Thoracic aorta (tissue), 2 donors: ENCODE results near the gene RPS6KB2. TPM values are rescaled to one million over a fixed set of nuclear protein-coding genes. Genes with fewer than 3 reads are reported as not detected.
"Not testable (repeated sequence)": the region's sequence is repeated elsewhere in the genome, so short reads cannot be mapped to it uniquely, and the experiment has no call there.

Experiments used
- ATAC-seq: fragments of 150-250 bp; one replicate; pipeline ENCODE4 v1.8.0; 2017; ENCODE audit warnings: low read depth; ENCODE audit not compliant: insufficient number of reproducible peaks, low FRiP score
- DNase-seq: peaks from one replicate; pipeline ENCODE4 v3.0.0-alpha.2; 2020; ENCODE audit warnings: low spot score
- H3K27ac ChIP-seq, 2 donors: fragments of 200-600 bp; sonication (generic); 1 replicate in 1 of 2; 2 replicates in 1 of 2; pipeline ENCODE4 v1.5.1; 2016; ENCODE audit warnings: mild to moderate bottlenecking in 2 of 2, moderate library complexity in 2 of 2
- H3K27me3 ChIP-seq: fragments of 200-600 bp; sonication (generic); replicated peaks from 2 replicates; pipeline ENCODE4 v1.6.0; 2016; ENCODE audit warnings: mild to moderate bottlenecking; ENCODE audit not compliant: insufficient read depth
- H3K36me3 ChIP-seq: fragments of 200-600 bp; sonication (generic); one replicate; pipeline ENCODE4 v1.5.1; 2016
- H3K4me1 ChIP-seq, 2 donors: fragments of 200-600 bp; sonication (generic); 1 replicate in 1 of 2; 2 replicates in 1 of 2; pipeline versions ENCODE4 v1.5.1 to v1.6.0; 2016; ENCODE audit warnings: low read depth in 2 of 2, mild to moderate bottlenecking in 1 of 2; ENCODE audit not compliant: control insufficient read depth in 1 of 2
- H3K4me3 ChIP-seq: fragments of 200-600 bp; sonication (generic); 2 replicates; pipeline ENCODE4 v1.5.1; 2016; ENCODE audit warnings: mild to moderate bottlenecking
- H3K9me3 ChIP-seq: fragments of 200-600 bp; sonication (generic); 2 replicates; pipeline ENCODE4 v1.5.1; 2016
- total RNA-seq, 2 donors: library from RNA; depleted of rRNA; stranded (reverse); fragments of >200 nt; gene quantifications; one replicate each; pipeline versions ENCODE4 v1.1.0 to v1.2.3, GENCODE V29; 2016
- TF ChIP-seq, protein P1 (sequence below): fragments of 200-600 bp; sonication (generic); IDR thresholded peaks from one replicate; pipeline ENCODE4 v1.5.1; 2019; ENCODE audit warnings: antibody characterized with exemption

RPS6KB2 gene
- total RNA-seq, 2 donors from 2014 or later: 68.3 to 69.3 TPM

DNA sequence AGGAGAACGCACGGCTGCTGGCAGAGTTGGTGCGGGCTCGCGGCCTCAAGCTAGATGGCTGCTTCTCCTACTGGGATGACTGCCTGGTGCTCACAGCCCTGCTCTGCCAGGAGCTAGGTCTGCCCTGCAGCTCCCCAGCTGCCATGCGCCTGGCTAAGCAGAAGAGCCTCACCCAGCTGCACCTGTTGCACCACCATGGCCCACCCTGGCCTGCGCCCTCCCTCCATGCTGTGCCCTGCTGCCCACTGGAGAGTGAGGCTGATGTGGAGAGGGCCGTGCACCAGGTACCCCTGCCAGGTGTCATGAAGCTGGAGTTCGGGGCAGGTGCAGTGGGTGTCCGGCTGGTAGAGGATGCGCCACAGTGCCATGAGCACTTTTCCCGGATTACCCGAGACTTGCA, 4.8 kb upstream of the RPS6KB2 start:
- ATAC-seq (no peak), DNase-seq (no peak)
- TF ChIP-seq, protein P1, sequence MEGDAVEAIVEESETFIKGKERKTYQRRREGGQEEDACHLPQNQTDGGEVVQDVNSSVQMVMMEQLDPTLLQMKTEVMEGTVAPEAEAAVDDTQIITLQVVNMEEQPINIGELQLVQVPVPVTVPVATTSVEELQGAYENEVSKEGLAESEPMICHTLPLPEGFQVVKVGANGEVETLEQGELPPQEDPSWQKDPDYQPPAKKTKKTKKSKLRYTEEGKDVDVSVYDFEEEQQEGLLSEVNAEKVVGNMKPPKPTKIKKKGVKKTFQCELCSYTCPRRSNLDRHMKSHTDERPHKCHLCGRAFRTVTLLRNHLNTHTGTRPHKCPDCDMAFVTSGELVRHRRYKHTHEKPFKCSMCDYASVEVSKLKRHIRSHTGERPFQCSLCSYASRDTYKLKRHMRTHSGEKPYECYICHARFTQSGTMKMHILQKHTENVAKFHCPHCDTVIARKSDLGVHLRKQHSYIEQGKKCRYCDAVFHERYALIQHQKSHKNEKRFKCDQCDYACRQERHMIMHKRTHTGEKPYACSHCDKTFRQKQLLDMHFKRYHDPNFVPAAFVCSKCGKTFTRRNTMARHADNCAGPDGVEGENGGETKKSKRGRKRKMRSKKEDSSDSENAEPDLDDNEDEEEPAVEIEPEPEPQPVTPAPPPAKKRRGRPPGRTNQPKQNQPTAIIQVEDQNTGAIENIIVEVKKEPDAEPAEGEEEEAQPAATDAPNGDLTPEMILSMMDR: no peak
- H3K4me1 ChIP-seq: peaks cover 13 to 27% of the 10 kb centered on the region in 2 donors
- no peak overlapping the region for H3K27ac ChIP-seq
- H3K9me3 ChIP-seq: no peaks in the 10 kb centered on the region
- no peak overlapping the region for H3K4me3 ChIP-seq
- no peaks in the 10 kb centered on the region for H3K27me3 ChIP-seq
- no peaks in the 10 kb centered on the region for H3K36me3 ChIP-seq

DNA sequence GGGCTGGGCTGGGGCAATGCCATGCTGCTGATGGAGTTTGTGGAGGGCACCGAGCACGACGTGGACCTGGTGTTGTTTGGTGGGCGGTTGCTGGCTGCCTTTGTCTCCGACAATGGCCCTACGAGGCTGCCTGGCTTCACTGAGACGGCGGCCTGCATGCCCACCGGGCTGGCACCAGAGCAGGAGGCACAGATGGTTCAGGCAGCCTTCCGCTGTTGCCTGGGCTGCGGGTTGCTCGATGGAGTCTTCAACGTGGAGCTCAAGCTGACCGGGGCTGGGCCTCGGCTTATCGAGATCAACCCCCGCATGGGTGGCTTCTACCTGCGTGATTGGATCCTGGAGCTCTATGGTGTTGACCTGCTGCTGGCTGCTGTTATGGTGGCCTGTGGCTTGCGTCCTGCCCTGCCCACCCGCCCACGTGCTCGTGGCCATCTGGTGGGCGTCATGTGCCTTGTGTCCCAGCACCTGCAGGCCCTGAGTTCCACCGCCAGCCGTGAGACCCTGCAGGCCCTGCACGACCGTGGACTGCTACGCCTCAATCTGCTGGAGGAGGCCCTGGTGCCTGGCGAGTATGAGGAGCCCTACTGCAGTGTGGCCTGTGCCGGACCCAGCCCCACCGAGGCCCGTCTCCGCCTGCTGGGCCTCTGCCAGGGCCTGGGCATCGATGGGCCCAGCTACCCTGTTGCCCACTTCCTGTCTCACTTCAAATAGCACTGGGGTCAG, 4.2 kb upstream of the RPS6KB2 start:
- DNase-seq (no peak), ATAC-seq (no peak)
- no peak overlapping the region for H3K27ac ChIP-seq
- no peaks in the 10 kb centered on the region for H3K36me3 ChIP-seq
- H3K4me3 ChIP-seq: no peak overlapping the region
- H3K9me3 ChIP-seq: no peaks in the 10 kb centered on the region
- H3K4me1 ChIP-seq: peaks cover 11 to 26% of the 10 kb centered on the region in 2 donors
- TF ChIP-seq, protein P1: no peak
- H3K27me3 ChIP-seq: no peaks in the 10 kb centered on the region

DNA sequence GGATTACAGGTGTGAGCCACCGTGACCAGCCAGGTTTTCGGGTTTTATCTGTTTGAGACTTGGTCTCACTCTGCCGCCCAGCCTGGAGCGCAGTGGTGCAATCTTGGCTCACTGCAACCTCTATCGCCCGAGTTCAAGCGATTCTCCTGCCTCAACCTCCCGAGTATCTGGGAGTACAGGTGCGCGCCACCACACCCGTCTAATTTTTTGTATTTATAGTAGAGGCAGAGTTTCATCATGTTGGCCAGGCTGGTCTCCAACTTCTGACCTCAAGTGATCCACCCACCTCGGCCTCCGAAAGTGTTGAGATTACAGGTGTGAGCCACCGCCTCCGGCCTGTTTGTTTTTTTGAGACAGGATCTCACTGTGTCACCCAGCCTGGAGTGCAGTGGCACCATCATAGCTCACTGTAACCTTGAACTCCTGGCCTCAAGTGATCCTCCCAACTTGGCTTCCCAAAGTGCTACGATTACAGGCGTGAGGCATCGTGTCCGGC, 882 bp upstream of the RPS6KB2 start:
- Histone ChIP-seq H3K4me3 (peak overlapping the region; percentile 82), H3K4me1 (peaks cover 8 to 21% of the 10 kb centered on the region in 2 donors), H3K27ac (peak overlapping the region; percentile 52 to 89)
- ATAC-seq, DNase-seq, H3K36me3 ChIP-seq, H3K9me3 ChIP-seq, H3K27me3 ChIP-seq: not testable (repeated sequence)

DNA sequence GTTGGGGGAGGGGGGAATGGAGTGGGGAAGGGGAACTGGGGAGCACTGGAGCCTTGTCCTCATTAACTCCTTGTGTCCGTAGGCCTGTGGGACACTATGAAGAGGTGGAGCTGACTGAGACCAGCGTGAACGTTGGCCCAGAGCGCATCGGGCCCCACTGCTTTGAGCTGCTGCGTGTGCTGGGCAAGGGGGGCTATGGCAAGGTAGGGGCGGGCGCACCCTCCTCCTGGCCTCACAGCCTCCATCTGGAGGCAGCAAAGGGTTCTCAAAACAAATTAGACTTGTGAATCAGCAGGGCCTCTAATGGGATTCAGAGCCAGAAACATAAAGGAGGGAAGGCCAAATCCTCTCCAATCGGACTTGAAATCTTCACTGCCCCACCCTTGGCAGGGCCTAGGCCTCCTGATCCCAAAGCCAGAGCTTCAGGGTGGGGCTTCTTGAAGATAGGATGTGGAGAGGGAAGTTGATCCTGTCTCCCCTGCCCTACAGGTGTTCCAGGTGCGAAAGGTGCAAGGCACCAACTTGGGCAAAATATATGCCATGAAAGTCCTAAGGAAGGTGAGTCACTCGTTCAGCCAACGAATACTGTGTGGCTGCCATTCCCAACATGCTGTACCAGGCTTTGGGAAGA, 859 bp downstream of the RPS6KB2 start:
- TF ChIP-seq, protein P1: no peak
- H3K27ac ChIP-seq: peak overlapping the region; percentile 86 to 89
- H3K9me3 ChIP-seq: no peaks in the 10 kb centered on the region
- peaks cover 8 to 21% of the 10 kb centered on the region in 2 donors for H3K4me1 ChIP-seq
- H3K4me3 ChIP-seq: peak overlapping the region; percentile 82
- no peak for ATAC-seq
- peaks cover 25% of the 10 kb centered on the region for H3K36me3 ChIP-seq
- no peaks in the 10 kb centered on the region for H3K27me3 ChIP-seq
- DNase-seq: no peak

DNA sequence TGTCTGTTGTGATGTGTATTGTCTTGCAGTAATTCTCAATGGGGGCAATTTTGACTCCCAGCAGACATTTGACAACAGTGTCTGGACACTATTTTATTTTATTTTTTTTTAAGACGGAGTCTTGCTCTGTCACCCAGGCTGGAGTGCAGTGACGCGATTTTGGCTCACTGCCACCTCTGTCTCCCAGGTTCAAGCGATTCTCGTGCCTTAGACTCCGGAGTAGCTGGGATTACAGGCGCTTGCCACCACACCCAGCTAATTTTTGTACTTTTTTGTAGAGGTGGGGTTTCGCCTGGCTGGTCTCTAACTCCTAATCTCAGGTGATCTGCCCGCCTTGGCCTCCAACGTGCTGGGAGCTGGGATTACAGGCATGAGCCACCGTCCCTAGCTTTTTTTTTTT, 1.4 kb downstream of the RPS6KB2 start:
- Histone ChIP-seq H3K36me3 (peaks cover 31% of the 10 kb centered on the region), H3K4me1 (peaks cover 8 to 21% of the 10 kb centered on the region in 2 donors), H3K9me3 (no peaks in the 10 kb centered on the region), H3K4me3 (peak overlapping the region; percentile 82), H3K27me3 (no peaks in the 10 kb centered on the region), H3K27ac (no peak overlapping the region)
- no peak for ATAC-seq
- DNase-seq: no peak
- TF ChIP-seq, protein P1: no peak
